PC-9 (cell line): ENCODE data around the gene ZDHHC3. TPM values are rescaled to one million over a fixed set of nuclear protein-coding genes. Genes with fewer than 3 reads are reported as not detected.

Experiments used
- BruUV-seq: library from RNA; stranded (reverse); fragments of 400-500 nt; replicated peaks from 2 replicates; lab custom pipeline; 2021; lab: Mats Ljungman, UMichigan
- CTCF ChIA-PET: fragments of 300-600 bp; sonication (Branson Sonifier 250); formaldehyde crosslinking; loops from one replicate; lab custom pipeline; 2022; ENCODE audit warnings: antibody characterized with exemption; lab: Charles Lee
- POLR2A ChIA-PET: fragments of 300-600 bp; sonication (Branson Sonifier 250); formaldehyde crosslinking; loops from one replicate; lab custom pipeline; 2022; ENCODE audit warnings: antibody characterized with exemption; ENCODE audit not compliant: unreplicated experiment; lab: Charles Lee
- DNase-seq, 2 experiments: peaks; one replicate each; pipeline versions ENCODE4 v3.0.0 to v3.0.0-alpha.2; 2015 to 2022; ENCODE audit warnings: mixed read lengths in 1 of 2
- H2AFZ ChIP-seq: fragments of 200-600 bp; sonication (generic); 2 replicates; pipeline ENCODE4 v1.8.1; 2017; ENCODE audit warnings: antibody characterized with exemption
- H3F3A ChIP-seq: fragments of 200-600 bp; sonication (generic); 2 replicates; pipeline ENCODE4 v1.8.1; 2017; ENCODE audit warnings: antibody characterized with exemption, mild to moderate bottlenecking, low read depth; ENCODE audit not compliant: insufficient read depth
- H3K27ac ChIP-seq: fragments of 200-600 bp; sonication (generic); 2 replicates; pipeline ENCODE4 v1.6.1; 2016; ENCODE audit warnings: mixed run types
- H3K27me3 ChIP-seq: fragments of 200-600 bp; sonication (generic); 2 replicates; pipeline ENCODE4 v1.6.1; 2016; ENCODE audit warnings: low read depth, mixed run types; ENCODE audit not compliant: insufficient read depth
- H3K36me3 ChIP-seq: fragments of 200-600 bp; sonication (generic); 2 replicates; pipeline ENCODE4 v1.6.1; 2016; ENCODE audit warnings: low read depth, mixed run types
- H3K4me1 ChIP-seq: fragments of 200-600 bp; sonication (generic); replicated peaks from 2 replicates; pipeline ENCODE4 v1.6.1; 2016; ENCODE audit warnings: mixed run types; ENCODE audit not compliant: insufficient read depth
- H3K4me2 ChIP-seq: fragments of 200-600 bp; sonication (generic); 2 replicates; pipeline ENCODE4 v1.6.1; 2017; ENCODE audit warnings: mixed run types
- H3K4me3 ChIP-seq: fragments of 200-600 bp; sonication (generic); 2 replicates; pipeline ENCODE4 v1.6.1; 2016; ENCODE audit warnings: mixed run types
- H3K79me2 ChIP-seq: fragments of 200-600 bp; sonication (generic); 2 replicates; pipeline ENCODE4 v1.6.1; 2017; ENCODE audit warnings: low read depth, mixed run types
- H3K9me2 ChIP-seq: fragments of 200-600 bp; sonication (generic); 2 replicates; pipeline ENCODE4 v1.8.1; 2017; ENCODE audit warnings: mild to moderate bottlenecking; ENCODE audit not compliant: insufficient read depth
- H3K9me3 ChIP-seq: fragments of 200-600 bp; sonication (generic); 2 replicates; pipeline ENCODE4 v1.8.1; 2016; ENCODE audit warnings: low read depth; ENCODE audit not compliant: insufficient read depth
- H4K20me1 ChIP-seq: fragments of 200-600 bp; sonication (generic); 2 replicates; pipeline ENCODE4 v1.8.1; 2017; ENCODE audit not compliant: insufficient read depth
- EZH2 ChIP-seq: fragments of 200-600 bp; sonication (generic); IDR thresholded peaks from 2 replicates; pipeline ENCODE4 v1.8.0; 2017; ENCODE audit warnings: antibody characterized with exemption, low read depth
- intact Hi-C: fragments of 100-400 bp; cut with micrococcal nuclease; formaldehyde crosslinking; loops from one replicate; pipeline ENCODE4 v1.10.0; 2022; ENCODE audit not compliant: unreplicated experiment
- total RNA-seq: library from RNA; stranded (reverse); gene quantifications from 2 replicates; pipeline ENCODE4 v1.2.3, GENCODE V29; 2021
- TF ChIP-seq, protein P1 (sequence below): fragments of 200-600 bp; sonication (generic); conservative IDR thresholded peaks from 2 replicates; pipeline ENCODE4 v1.6.1; 2017; ENCODE audit warnings: mixed run types, antibody characterized with exemption, mild to moderate bottlenecking, moderate library complexity

The ZDHHC3 gene
- total RNA-seq, 1 experiment from 2014 or later: 107 TPM

DNA sequence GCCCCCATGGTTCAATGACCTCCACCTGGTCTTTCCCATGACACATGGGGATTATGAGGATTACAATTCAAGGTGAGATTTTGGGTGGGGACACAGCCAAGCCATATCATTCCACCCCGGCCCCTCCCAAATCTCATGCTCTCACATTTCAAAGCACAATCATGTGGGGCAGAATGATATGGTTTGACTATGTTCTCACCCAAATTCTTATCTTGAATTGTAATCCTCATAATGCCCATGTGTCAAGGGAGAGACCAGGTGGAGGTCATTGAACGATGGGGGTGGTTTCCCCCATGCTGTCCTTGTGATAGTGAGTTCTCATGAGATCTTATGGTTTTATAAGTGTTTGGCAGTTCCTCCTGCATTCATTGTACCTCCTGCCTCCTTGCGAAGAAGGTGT, 47.7 kb upstream of the ZDHHC3 start:
- H3K9me2 ChIP-seq: no peaks in the 10 kb centered on the region
- H3K4me3 ChIP-seq: no peak overlapping the region
- CTCF ChIA-PET: no interaction called here
- POLR2A ChIA-PET: no interaction called here
- no peaks in the 10 kb centered on the region for H3K9me3 ChIP-seq
- intact Hi-C loops: no loop called here
- no peaks in the 10 kb centered on the region for H3K27me3 ChIP-seq
- H3F3A ChIP-seq: no peaks in the 10 kb centered on the region
- DNase-seq: no peak
- TF ChIP-seq EZH2: no peak
- TF ChIP-seq, protein P1, sequence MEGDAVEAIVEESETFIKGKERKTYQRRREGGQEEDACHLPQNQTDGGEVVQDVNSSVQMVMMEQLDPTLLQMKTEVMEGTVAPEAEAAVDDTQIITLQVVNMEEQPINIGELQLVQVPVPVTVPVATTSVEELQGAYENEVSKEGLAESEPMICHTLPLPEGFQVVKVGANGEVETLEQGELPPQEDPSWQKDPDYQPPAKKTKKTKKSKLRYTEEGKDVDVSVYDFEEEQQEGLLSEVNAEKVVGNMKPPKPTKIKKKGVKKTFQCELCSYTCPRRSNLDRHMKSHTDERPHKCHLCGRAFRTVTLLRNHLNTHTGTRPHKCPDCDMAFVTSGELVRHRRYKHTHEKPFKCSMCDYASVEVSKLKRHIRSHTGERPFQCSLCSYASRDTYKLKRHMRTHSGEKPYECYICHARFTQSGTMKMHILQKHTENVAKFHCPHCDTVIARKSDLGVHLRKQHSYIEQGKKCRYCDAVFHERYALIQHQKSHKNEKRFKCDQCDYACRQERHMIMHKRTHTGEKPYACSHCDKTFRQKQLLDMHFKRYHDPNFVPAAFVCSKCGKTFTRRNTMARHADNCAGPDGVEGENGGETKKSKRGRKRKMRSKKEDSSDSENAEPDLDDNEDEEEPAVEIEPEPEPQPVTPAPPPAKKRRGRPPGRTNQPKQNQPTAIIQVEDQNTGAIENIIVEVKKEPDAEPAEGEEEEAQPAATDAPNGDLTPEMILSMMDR: no peak
- H3K79me2 ChIP-seq: no peaks in the 10 kb centered on the region
- H4K20me1 ChIP-seq: no peaks in the 10 kb centered on the region
- H3K4me1 ChIP-seq: no peaks in the 10 kb centered on the region
- no TSS peak for BruUV-seq
- H3K27ac ChIP-seq: no peak overlapping the region
- no peaks in the 10 kb centered on the region for H3K36me3 ChIP-seq
- H3K4me2 ChIP-seq: no peak overlapping the region
- no peak overlapping the region for H2AFZ ChIP-seq

DNA sequence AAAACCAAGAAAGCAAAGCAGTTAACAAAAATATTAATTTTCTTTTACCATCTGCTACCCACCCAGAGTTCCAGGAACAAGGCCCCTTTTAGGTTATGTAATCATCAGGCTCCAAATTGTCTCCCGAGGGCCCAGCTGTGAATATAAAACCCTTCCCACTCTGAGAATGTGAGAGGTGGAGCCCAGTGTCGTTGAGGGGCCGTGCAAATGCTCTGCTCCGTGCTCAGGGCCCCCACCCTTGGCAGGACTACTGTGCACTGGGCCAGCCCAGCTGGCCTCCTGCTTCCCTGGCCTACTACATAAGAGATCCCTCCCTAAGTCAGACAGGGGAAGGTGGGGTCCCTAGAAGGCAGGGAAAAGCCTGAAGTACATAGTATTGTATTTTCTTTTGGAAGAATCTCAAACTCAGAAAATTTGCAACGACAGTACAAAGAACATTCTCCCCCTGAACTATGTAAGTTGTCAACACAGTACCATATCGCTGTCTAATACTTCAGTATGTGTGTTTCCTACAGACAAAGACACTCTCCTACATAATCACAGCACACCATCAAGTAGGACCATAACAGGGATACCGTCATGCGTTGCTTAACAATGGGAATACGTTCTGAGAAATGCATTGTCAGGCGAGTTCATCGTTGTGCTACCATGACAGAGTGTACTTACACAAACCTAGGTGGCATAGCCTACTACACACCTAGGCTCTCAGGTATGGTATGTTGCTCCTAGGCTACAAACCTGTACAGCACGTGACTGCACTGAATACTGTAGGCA, 45.7 kb upstream of the ZDHHC3 start:
- Histone ChIP-seq H3K27me3 (no peaks in the 10 kb centered on the region), H3K27ac (no peak overlapping the region), H3K9me2 (no peaks in the 10 kb centered on the region), H3K4me3 (no peak overlapping the region), H2AFZ (no peak overlapping the region), H4K20me1 (no peaks in the 10 kb centered on the region), H3K36me3 (no peaks in the 10 kb centered on the region), H3K79me2 (no peaks in the 10 kb centered on the region), H3K4me2 (no peak overlapping the region), H3F3A (no peaks in the 10 kb centered on the region), H3K4me1 (no peaks in the 10 kb centered on the region), H3K9me3 (no peaks in the 10 kb centered on the region)
- no peak for DNase-seq
- intact Hi-C loops: no loop called here
- CTCF ChIA-PET: no interaction called here
- BruUV-seq: no TSS peak
- no peak for TF ChIP-seq EZH2
- TF ChIP-seq, protein P1: no peak
- POLR2A ChIA-PET: no interaction called here

DNA sequence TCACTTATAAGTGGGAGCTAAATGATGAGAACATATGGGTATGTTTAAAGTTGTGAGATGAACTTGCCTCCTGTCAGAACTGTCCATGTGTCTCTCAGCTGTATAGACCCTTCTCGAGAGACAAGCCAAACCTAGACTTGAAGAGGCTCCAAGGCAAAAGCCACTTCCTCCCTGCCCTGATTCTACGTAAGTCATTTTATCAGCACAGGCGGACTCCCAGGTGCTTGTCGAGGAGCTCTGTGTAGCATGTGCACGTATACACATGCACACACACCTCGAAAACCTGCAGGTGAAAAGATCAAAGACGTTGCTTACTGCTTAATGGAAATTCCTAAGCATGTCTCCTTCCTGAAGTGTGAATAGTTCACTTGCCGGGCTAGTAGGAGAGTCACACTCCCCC, 44.6 kb upstream of the ZDHHC3 start:
- no peak overlapping the region for H2AFZ ChIP-seq
- no peaks in the 10 kb centered on the region for H3K36me3 ChIP-seq
- no peaks in the 10 kb centered on the region for H3K4me1 ChIP-seq
- no peaks in the 10 kb centered on the region for H3K27me3 ChIP-seq
- POLR2A ChIA-PET: no interaction called here
- no peak for DNase-seq
- no peak overlapping the region for H3K4me3 ChIP-seq
- no peaks in the 10 kb centered on the region for H3K9me3 ChIP-seq
- intact Hi-C loops: no loop called here
- H3K9me2 ChIP-seq: no peaks in the 10 kb centered on the region
- BruUV-seq: no TSS peak
- no peak for TF ChIP-seq EZH2
- TF ChIP-seq, protein P1: no peak
- no peaks in the 10 kb centered on the region for H4K20me1 ChIP-seq
- no peaks in the 10 kb centered on the region for H3F3A ChIP-seq
- no peak overlapping the region for H3K27ac ChIP-seq
- no peak overlapping the region for H3K4me2 ChIP-seq
- CTCF ChIA-PET: no interaction called here
- no peaks in the 10 kb centered on the region for H3K79me2 ChIP-seq
